H9 (cell line): ENCODE results near the gene ABLIM1. TPM values are rescaled to one million over a fixed set of nuclear protein-coding genes. Genes with fewer than 3 reads are reported as not detected.
A peak's percentile ranks its signal among the peaks of the same experiment; 100 is the strongest.

ENCODE experiments used
- DNase-seq: peaks from one replicate; pipeline ENCODE4 v3.0.0-alpha.2; 2017
- H2AFZ ChIP-seq: one replicate; pipeline ENCODE4 v1.6.1; 2013; ENCODE audit warnings: mild to moderate bottlenecking, low read length, control low read depth, moderate library complexity
- H2AK5ac ChIP-seq: 2 replicates; pipeline ENCODE4 v1.6.1; 2013; ENCODE audit warnings: low read length, control low read depth, mixed read lengths; ENCODE audit not compliant: insufficient read length
- H2BK120ac ChIP-seq: one replicate; pipeline ENCODE4 v1.6.1; 2013; ENCODE audit warnings: low read depth, mild to moderate bottlenecking, low read length, control low read depth, inconsistent platforms; ENCODE audit not compliant: poor library complexity, severe bottlenecking
- H2BK12ac ChIP-seq: 2 replicates; pipeline ENCODE4 v1.6.1; 2013; ENCODE audit warnings: low read length, control low read depth, mixed read lengths, low read depth; ENCODE audit not compliant: insufficient read length
- H2BK15ac ChIP-seq: 2 replicates; pipeline ENCODE4 v1.6.1; 2013; ENCODE audit warnings: low read depth, low read length, control low read depth
- H2BK20ac ChIP-seq: one replicate; pipeline ENCODE4 v1.6.1; 2013; ENCODE audit warnings: low read depth, mild to moderate bottlenecking, low read length, control low read depth, inconsistent platforms; ENCODE audit not compliant: poor library complexity, severe bottlenecking
- H2BK5ac ChIP-seq: 2 replicates; pipeline ENCODE4 v1.6.1; 2013; ENCODE audit warnings: low read length, control low read depth, mixed read lengths; ENCODE audit not compliant: insufficient read length
- H3K14ac ChIP-seq: 2 replicates; pipeline ENCODE4 v1.6.1; 2013; ENCODE audit warnings: low read length, control low read depth; ENCODE audit not compliant: insufficient read depth
- H3K18ac ChIP-seq: 2 replicates; pipeline ENCODE4 v1.6.1; 2013; ENCODE audit warnings: low read depth, mild to moderate bottlenecking, mixed read lengths, low read length, control low read depth; ENCODE audit not compliant: insufficient read length
- H3K23ac ChIP-seq: 2 replicates; pipeline ENCODE4 v1.6.1; 2013; ENCODE audit warnings: low read length, control low read depth, mixed read lengths, low read depth; ENCODE audit not compliant: insufficient read length
- H3K23me2 ChIP-seq: 2 replicates; pipeline ENCODE4 v1.6.1; 2013; ENCODE audit warnings: low read depth, mild to moderate bottlenecking, mixed read lengths, low read length, control low read depth; ENCODE audit not compliant: insufficient read length, poor library complexity, severe bottlenecking
- H3K27ac ChIP-seq: 2 replicates; pipeline ENCODE4 v1.5.1; 2013; ENCODE audit warnings: low read length, control low read depth, mixed read lengths, low read depth; ENCODE audit not compliant: insufficient read length
- H3K27me3 ChIP-seq: 2 replicates; pipeline ENCODE4 v1.6.1; 2013; ENCODE audit warnings: low read length, control low read depth, inconsistent platforms; ENCODE audit not compliant: insufficient read depth
- H3K4ac ChIP-seq: 2 replicates; pipeline ENCODE4 v1.6.1; 2013; ENCODE audit warnings: low read depth, mild to moderate bottlenecking, control low read depth, inconsistent platforms, low read length, moderate library complexity
- H3K4me1 ChIP-seq: 2 replicates; pipeline ENCODE4 v1.6.1; 2013; ENCODE audit warnings: low read length, control low read depth, inconsistent platforms; ENCODE audit not compliant: insufficient read depth
- H3K4me2 ChIP-seq: 2 replicates; pipeline ENCODE4 v1.6.1; 2013; ENCODE audit warnings: low read length, control low read depth, mixed read lengths; ENCODE audit not compliant: insufficient read length, insufficient read depth
- H3K56ac ChIP-seq: 2 replicates; pipeline ENCODE4 v1.6.1; 2013; ENCODE audit warnings: low read depth, mild to moderate bottlenecking, mixed read lengths, low read length, control low read depth; ENCODE audit not compliant: insufficient read length
- H3K79me1 ChIP-seq: 2 replicates; pipeline ENCODE4 v1.6.1; 2013; ENCODE audit warnings: low read depth, mild to moderate bottlenecking, moderate library complexity, low read length, control low read depth, inconsistent platforms; ENCODE audit not compliant: insufficient read depth, poor library complexity, severe bottlenecking
- H3K79me2 ChIP-seq: 2 replicates; pipeline ENCODE4 v1.6.1; 2013; ENCODE audit warnings: low read length, control low read depth, inconsistent platforms; ENCODE audit not compliant: insufficient read depth
- H3K9ac ChIP-seq: 2 replicates; pipeline ENCODE4 v1.6.1; 2013; ENCODE audit warnings: low read length, control low read depth, mixed read lengths; ENCODE audit not compliant: insufficient read length; ENCODE audit errors: extremely low read depth
- H3K9me3 ChIP-seq: one replicate; pipeline ENCODE4 v1.6.1; 2013; ENCODE audit warnings: low read depth, low read length, inconsistent platforms; ENCODE audit not compliant: control insufficient read depth
- H3T11ph ChIP-seq: one replicate; pipeline ENCODE4 v1.6.1; 2013; ENCODE audit warnings: mild to moderate bottlenecking, low read length, control low read depth, inconsistent platforms
- H4K20me1 ChIP-seq: one replicate; pipeline ENCODE4 v1.6.1; 2013; ENCODE audit not compliant: control insufficient read depth, insufficient read length, insufficient read depth
- H4K5ac ChIP-seq: 2 replicates; pipeline ENCODE4 v1.6.1; 2013; ENCODE audit warnings: low read depth, mild to moderate bottlenecking, mixed read lengths, low read length, control low read depth; ENCODE audit not compliant: insufficient read length
- H4K8ac ChIP-seq: replicated peaks from 2 replicates; pipeline ENCODE4 v1.6.1; 2013; ENCODE audit warnings: low read length, control low read depth, mixed read lengths, low read depth; ENCODE audit not compliant: insufficient read length
- H4K91ac ChIP-seq: 2 replicates; pipeline ENCODE4 v1.6.1; 2013; ENCODE audit warnings: low read depth, mild to moderate bottlenecking, moderate library complexity, mixed read lengths, low read length, control low read depth; ENCODE audit not compliant: insufficient read length
- H3K27ac Mint-ChIP-seq, 3 experiments: 2 replicates in 2 of 3; 3 replicates in 1 of 3; pipeline ENCODE4 v1.8.0; 2020 to 2021; ENCODE audit warnings: mixed read lengths in 3 of 3, mild to moderate bottlenecking in 1 of 3, moderate library complexity in 1 of 3
- H3K27me3 Mint-ChIP-seq: 2 replicates; pipeline ENCODE4 v1.8.0; 2021; ENCODE audit warnings: low read depth, mild to moderate bottlenecking, moderate library complexity, mixed read lengths
- H3K36me3 Mint-ChIP-seq, 3 experiments: 2 replicates in 2 of 3; 3 replicates in 1 of 3; pipeline ENCODE4 v1.8.0; 2020 to 2021; ENCODE audit warnings: low read depth in 3 of 3, mixed read lengths in 3 of 3; ENCODE audit not compliant: insufficient read depth in 1 of 3
- H3K4me1 Mint-ChIP-seq, 2 experiments: 2 replicates each; pipeline ENCODE4 v1.8.0; 2020; ENCODE audit warnings: mixed read lengths in 2 of 2
- H3K4me3 Mint-ChIP-seq, 2 experiments: 2 replicates in 1 of 2; 3 replicates in 1 of 2; pipeline ENCODE4 v1.8.0; 2020 to 2021; ENCODE audit warnings: mild to moderate bottlenecking in 2 of 2, mixed read lengths in 2 of 2, moderate library complexity in 1 of 2
- H3K9me3 Mint-ChIP-seq, 2 experiments: 2 replicates in 1 of 2; 3 replicates in 1 of 2; pipeline ENCODE4 v1.8.0; 2020; ENCODE audit warnings: mild to moderate bottlenecking in 2 of 2, mixed read lengths in 2 of 2, moderate library complexity in 1 of 2
- WGBS: extraction: QIAGEN DNeasy Blood & Tissue Kit; methylation state at CpG from one replicate; pipeline ENCODE4 v1.1.7; 2013; ENCODE audit warnings: missing lambda C conversion rate, low lambda C conversion rate, mixed read lengths; ENCODE audit not compliant: insufficient read length; ENCODE audit errors: extremely low coverage; 5-methylcytosine and 5-hydroxymethylcytosine counted together
- total RNA-seq: library from RNA; stranded (reverse); gene quantifications from 2 replicates; pipeline ENCODE4 v1.2.1, GENCODE V29; 2021
- TF ChIP-seq, protein P1 (sequence below): fragments of 200-600 bp; sonication (generic); conservative IDR thresholded peaks from 3 replicates; pipeline ENCODE4 v1.8.0; 2021; ENCODE audit warnings: antibody characterized with exemption, mild to moderate bottlenecking

ABLIM1 gene
- total RNA-seq, 1 experiment from 2014 or later, result 32.1 TPM

DNA sequence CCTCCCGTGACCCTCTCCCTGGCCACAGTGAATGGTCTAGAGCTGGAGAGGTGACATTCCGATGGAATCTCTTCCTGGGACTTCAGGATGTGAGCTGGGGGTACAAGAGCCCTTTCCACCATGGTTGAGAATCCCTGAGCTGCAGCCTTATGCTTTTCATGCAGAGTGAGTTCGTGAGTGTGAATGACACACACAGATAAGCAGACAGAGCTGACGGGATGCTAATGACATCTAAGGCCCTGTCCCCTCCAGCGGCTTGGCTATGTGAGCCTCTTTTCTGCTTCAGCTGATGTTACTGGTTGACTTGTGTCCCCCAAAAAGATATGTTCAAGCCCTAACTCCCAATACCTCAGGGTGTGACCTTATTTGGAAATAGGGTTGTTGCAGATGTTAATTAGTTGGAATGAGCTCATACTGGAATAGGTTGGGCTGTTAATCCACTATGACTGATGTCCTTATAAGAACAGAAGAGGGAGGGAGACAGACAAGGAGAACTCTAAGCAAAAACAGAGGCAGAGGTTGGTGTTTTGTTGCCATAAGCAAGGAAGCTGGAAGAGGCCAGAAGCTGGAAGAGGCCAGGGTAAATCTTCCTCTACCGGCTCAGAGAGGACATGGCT is 142.7 kb downstream of the ABLIM1 start:
- no peaks in the 10 kb centered on the region for H3K9me3 Mint-ChIP-seq
- no peaks in the 10 kb centered on the region for H3K79me2 ChIP-seq

More for the DNA sequence above, 142.7 kb downstream of the ABLIM1 start:
- no peak overlapping the region for H3K18ac ChIP-seq
- DNase-seq, result no peak
- H3K4me1 ChIP-seq, result no peaks in the 10 kb centered on the region
- Mint-ChIP-seq H3K4me1 (peaks cover 39 to 47% of the 10 kb centered on the region in 2 experiments), H3K36me3 (peaks cover 0 to 1% (median 0%) of the 10 kb centered on the region in 3 experiments; a peak in 3 of 7 replicates), H3K27ac (peak overlapping the region; percentile 8 to 83 (median 35); a peak in 2 of 7 replicates), H3K27me3 (no peaks in the 10 kb centered on the region), H3K4me3 (no peak overlapping the region)
- H2AK5ac ChIP-seq, result no peak overlapping the region
- no peak overlapping the region for H2AFZ ChIP-seq
- H3T11ph ChIP-seq, result no peak overlapping the region
- H2BK15ac ChIP-seq, result no peak overlapping the region
- H3K23ac ChIP-seq, result no peak overlapping the region
- H3K27ac ChIP-seq, result no peak overlapping the region
- 0 out of 2 replicates have a peak overlapping the region, but pooled peaks have one; percentile 2 for H3K14ac ChIP-seq
- no peaks in the 10 kb centered on the region for H3K27me3 ChIP-seq
- H2BK20ac ChIP-seq, result no peak overlapping the region
- no peak overlapping the region; the same call in 1 of the 2 replicates for H3K4ac ChIP-seq
- no peak overlapping the region for H2BK120ac ChIP-seq
- WGBS, result no CpG with 5 or more reads among the region's 6 CpGs
- H2BK12ac ChIP-seq, result no peak overlapping the region
- no peaks in the 10 kb centered on the region for H3K9me3 ChIP-seq
- H4K91ac ChIP-seq, result no peak overlapping the region
- H4K5ac ChIP-seq, result no peak overlapping the region
- no peaks in the 10 kb centered on the region for H3K23me2 ChIP-seq
- no peak overlapping the region for H2BK5ac ChIP-seq
- H4K8ac ChIP-seq, result no peak overlapping the region
- no peak overlapping the region for H3K56ac ChIP-seq
- no peak overlapping the region for H3K9ac ChIP-seq
- TF ChIP-seq, protein P1, sequence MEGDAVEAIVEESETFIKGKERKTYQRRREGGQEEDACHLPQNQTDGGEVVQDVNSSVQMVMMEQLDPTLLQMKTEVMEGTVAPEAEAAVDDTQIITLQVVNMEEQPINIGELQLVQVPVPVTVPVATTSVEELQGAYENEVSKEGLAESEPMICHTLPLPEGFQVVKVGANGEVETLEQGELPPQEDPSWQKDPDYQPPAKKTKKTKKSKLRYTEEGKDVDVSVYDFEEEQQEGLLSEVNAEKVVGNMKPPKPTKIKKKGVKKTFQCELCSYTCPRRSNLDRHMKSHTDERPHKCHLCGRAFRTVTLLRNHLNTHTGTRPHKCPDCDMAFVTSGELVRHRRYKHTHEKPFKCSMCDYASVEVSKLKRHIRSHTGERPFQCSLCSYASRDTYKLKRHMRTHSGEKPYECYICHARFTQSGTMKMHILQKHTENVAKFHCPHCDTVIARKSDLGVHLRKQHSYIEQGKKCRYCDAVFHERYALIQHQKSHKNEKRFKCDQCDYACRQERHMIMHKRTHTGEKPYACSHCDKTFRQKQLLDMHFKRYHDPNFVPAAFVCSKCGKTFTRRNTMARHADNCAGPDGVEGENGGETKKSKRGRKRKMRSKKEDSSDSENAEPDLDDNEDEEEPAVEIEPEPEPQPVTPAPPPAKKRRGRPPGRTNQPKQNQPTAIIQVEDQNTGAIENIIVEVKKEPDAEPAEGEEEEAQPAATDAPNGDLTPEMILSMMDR, result no peak
- no peaks in the 10 kb centered on the region for H3K79me1 ChIP-seq
- H3K4me2 ChIP-seq, result no peak overlapping the region
- H4K20me1 ChIP-seq, result no peaks in the 10 kb centered on the region
